BJ (cell line): ENCODE measurements around the gene ANO10. TPM values are rescaled to one million over a fixed set of nuclear protein-coding genes. Genes with fewer than 3 reads are reported as not detected.
"Not testable (repeated sequence)": the region's sequence is repeated elsewhere in the genome, so short reads cannot be mapped to it uniquely, and the experiment has no call there.

Source experiments
- CTCF ChIA-PET: fragments of 350-600 bp; formaldehyde crosslinking; extraction: SDS; loops from one replicate; lab custom pipeline; 2021; ENCODE audit warnings: antibody characterized with exemption, inconsistent platforms; lab: Yijun Ruan, JAX
- POLR2A ChIA-PET: fragments of 300-600 bp; sonication (Branson Sonifier 250); formaldehyde crosslinking; extraction: SDS; loops from one replicate; lab custom pipeline; 2021; ENCODE audit warnings: antibody characterized with exemption; lab: Charles Lee
- DNase-seq: peaks from one replicate; pipeline ENCODE4 v3.0.0-alpha.2; 2011; ENCODE audit warnings: low read depth
- H3K27me3 ChIP-seq: 2 replicates; pipeline ENCODE4 v1.6.0; 2011; ENCODE audit warnings: low read length; ENCODE audit not compliant: control insufficient read depth, insufficient read depth
- H3K36me3 ChIP-seq: 2 replicates; pipeline ENCODE4 v1.5.1; 2011; ENCODE audit warnings: low read length; ENCODE audit not compliant: control insufficient read depth, insufficient read depth
- H3K4me3 ChIP-seq: 2 replicates; pipeline ENCODE4 v1.5.1; 2011; ENCODE audit warnings: low read depth, mild to moderate bottlenecking, control low read depth, low read length
- CTCF ChIP-seq: IDR thresholded peaks from 2 replicates; pipeline ENCODE4 v1.5.1; 2011; ENCODE audit warnings: low read depth, mild to moderate bottlenecking, control low read depth, inconsistent platforms, low read length, moderate library complexity; ENCODE audit not compliant: insufficient read depth
- polyA plus RNA-seq: library from polyadenylated mRNA; depleted of rRNA; stranded (reverse); fragments of >200 nt; gene quantifications from 2 replicates; pipeline ENCODE4 v1.2.3, GENCODE V29; 2011

ANO10 gene
- polyA plus RNA-seq, 1 experiment: 36.6 TPM

- Histone ChIP-seq H3K4me3 (no peak overlapping the region), H3K27me3 (no peaks in the 10 kb centered on the region), H3K36me3 (no peaks in the 10 kb centered on the region)
- CTCF ChIA-PET: no interaction called here
- no peak for DNase-seq
- no peak for TF ChIP-seq CTCF
- POLR2A ChIA-PET: no interaction called here
These were observed 131.1 kb downstream of the ANO10 start for GRCh38 chr3:43490640-43491185.

- POLR2A ChIA-PET: no interaction called here
- Histone ChIP-seq H3K27me3 (no peaks in the 10 kb centered on the region), H3K4me3 (no peak overlapping the region), H3K36me3 (no peaks in the 10 kb centered on the region)
- TF ChIP-seq CTCF: no peak
- CTCF ChIA-PET: no interaction called here
- DNase-seq: no peak
These were observed 131.9 kb downstream of the ANO10 start for GRCh38 chr3:43489930-43490329.

GRCh38 chr3:43485931-43486330 is 135.9 kb downstream of the ANO10 start:
- no peak for DNase-seq
- Histone ChIP-seq H3K27me3 (no peaks in the 10 kb centered on the region), H3K4me3 (no peak overlapping the region), H3K36me3 (no peaks in the 10 kb centered on the region)
- ChIA-PET CTCF (interaction anchor here (1.4 kb wide), 1 partner anchor 11 kb away, joined by 4 read pairs; no protein-coding TSS in a partner anchor), POLR2A (no interaction called here)
- no peak for TF ChIP-seq CTCF

GRCh38 chr3:43484926-43485488 is 136.8 kb downstream of the ANO10 start:
- ChIA-PET CTCF (interaction anchor here (1.4 kb wide), 1 partner anchor 12 kb away, joined by 4 read pairs; no protein-coding TSS in a partner anchor), POLR2A (no interaction called here)
- TF ChIP-seq CTCF: no peak
- H3K27me3 ChIP-seq: no peaks in the 10 kb centered on the region
- H3K36me3 ChIP-seq: no peaks in the 10 kb centered on the region
- H3K4me3 ChIP-seq: no peak overlapping the region
- DNase-seq: no peak

- ChIA-PET POLR2A (no interaction called here), CTCF (no interaction called here)
- no peaks in the 10 kb centered on the region; the same call in 1 of the 2 replicates for H3K36me3 ChIP-seq
- no peaks in the 10 kb centered on the region for H3K27me3 ChIP-seq
- no peak for TF ChIP-seq CTCF
- H3K4me3 ChIP-seq: no peak overlapping the region
- DNase-seq: no peak
These were observed 140.4 kb downstream of the ANO10 start for GRCh38 chr3:43481375-43481774.

GRCh38 chr3:43478839-43479238 is 143.0 kb downstream of the ANO10 start:
- POLR2A ChIA-PET, H3K4me3 ChIP-seq, H3K36me3 ChIP-seq, H3K27me3 ChIP-seq, DNase-seq: not testable (repeated sequence)
- CTCF ChIA-PET: interaction anchor here (1.3 to 2.0 kb wide), 3 partner anchors 10 to 517 kb away, joined by 3 to 5 read pairs (median 3); no protein-coding TSS in a partner anchor
